ENCODE measurements around the gene JUN. TPM values are rescaled to one million over a fixed set of nuclear protein-coding genes. Genes with fewer than 3 reads are reported as not detected.

JUN gene
- polyA plus RNA-seq, 1 donor (not counting 4 experiments of a cell fraction or from before 2014, with no cell fraction given) = 70.1 TPM

DNA sequence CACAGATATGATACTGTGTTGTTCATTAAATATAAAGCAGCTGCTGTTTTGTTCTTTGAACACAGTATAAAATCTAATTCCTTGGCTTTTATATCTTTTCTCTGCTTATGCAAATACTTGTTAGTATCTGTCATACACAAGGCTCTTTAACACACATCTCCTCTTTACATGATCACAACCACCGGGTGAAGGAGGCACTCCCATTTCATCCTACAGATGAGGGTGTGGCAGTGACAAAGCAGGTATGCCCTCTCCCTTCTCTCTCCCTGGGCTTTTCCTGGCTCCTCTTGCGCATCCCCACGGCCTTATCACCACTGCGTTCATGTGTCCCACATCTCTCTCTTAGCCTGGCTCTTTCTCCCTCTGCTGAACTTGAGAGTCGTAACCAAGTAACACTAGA lies 38.2 kb downstream of the JUN start:
- FAIRE-seq (peak; percentile 74), DNase-seq (ENCODE audit: low read depth, low spot score) (no peak)
- Histone ChIP-seq H3K9me1 (ENCODE audit: control insufficient read depth, extremely low read depth, insufficient read depth, low read length) (no peaks in the 10 kb centered on the region), H3K4me1 (ENCODE audit: control insufficient read depth, extremely low read depth, insufficient read depth, low read length) (peaks cover 23% of the 10 kb centered on the region), H3K4me3 (ENCODE audit: control insufficient read depth in 2 of 3, extremely low read depth in 1 of 3, insufficient read depth in 2 of 3, low read depth in 1 of 3, low read length in 3 of 3) (no peak overlapping the region), H2AFZ (ENCODE audit: control insufficient read depth, low read length) (peak overlapping the region; percentile 44), H4K20me1 (ENCODE audit: control insufficient read depth, extremely low read depth, insufficient read depth, low read length) (no peaks in the 10 kb centered on the region), H3K4me2 (ENCODE audit: control insufficient read depth, extremely low read depth, insufficient read depth, low read depth, low read length) (peak overlapping the region; percentile 41), H3K27me3 (ENCODE audit: control insufficient read depth, extremely low read depth, insufficient read depth, low read length) (no peaks in the 10 kb centered on the region), H3K9me3 (ENCODE audit: control insufficient read depth, low read depth, low read length) (no peaks in the 10 kb centered on the region), H3K9ac (ENCODE audit: control insufficient read depth, extremely low read depth, insufficient read depth, low read length) (no peak overlapping the region), H3K27ac (ENCODE audit: control insufficient read depth, insufficient read depth, low read length) (no peak overlapping the region), H3K36me3 (ENCODE audit: control insufficient read depth in 2 of 2, extremely low read depth in 1 of 2, insufficient read depth in 2 of 2, low read length in 2 of 2) (no peaks in the 10 kb centered on the region), H3K79me2 (ENCODE audit: control insufficient read depth, insufficient read depth, low read length) (no peaks in the 10 kb centered on the region)
- TF ChIP-seq, protein P1, sequence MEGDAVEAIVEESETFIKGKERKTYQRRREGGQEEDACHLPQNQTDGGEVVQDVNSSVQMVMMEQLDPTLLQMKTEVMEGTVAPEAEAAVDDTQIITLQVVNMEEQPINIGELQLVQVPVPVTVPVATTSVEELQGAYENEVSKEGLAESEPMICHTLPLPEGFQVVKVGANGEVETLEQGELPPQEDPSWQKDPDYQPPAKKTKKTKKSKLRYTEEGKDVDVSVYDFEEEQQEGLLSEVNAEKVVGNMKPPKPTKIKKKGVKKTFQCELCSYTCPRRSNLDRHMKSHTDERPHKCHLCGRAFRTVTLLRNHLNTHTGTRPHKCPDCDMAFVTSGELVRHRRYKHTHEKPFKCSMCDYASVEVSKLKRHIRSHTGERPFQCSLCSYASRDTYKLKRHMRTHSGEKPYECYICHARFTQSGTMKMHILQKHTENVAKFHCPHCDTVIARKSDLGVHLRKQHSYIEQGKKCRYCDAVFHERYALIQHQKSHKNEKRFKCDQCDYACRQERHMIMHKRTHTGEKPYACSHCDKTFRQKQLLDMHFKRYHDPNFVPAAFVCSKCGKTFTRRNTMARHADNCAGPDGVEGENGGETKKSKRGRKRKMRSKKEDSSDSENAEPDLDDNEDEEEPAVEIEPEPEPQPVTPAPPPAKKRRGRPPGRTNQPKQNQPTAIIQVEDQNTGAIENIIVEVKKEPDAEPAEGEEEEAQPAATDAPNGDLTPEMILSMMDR (optimal IDR thresholded peaks at IDR 0.05 in 1 of 3, IDR thresholded peaks at IDR 0.05 in 1 of 3, conservative IDR thresholded peaks at IDR 0.05 in 1 of 3; ENCODE audit: extremely low read depth in 1 of 3, insufficient read depth in 2 of 3, low read length in 3 of 3) = no peak
- dilution Hi-C loops (cut with MboI; ENCODE audit: extremely low pct_ligation_motif_present, low sequenced_read_pairs) = no loop called here

DNA sequence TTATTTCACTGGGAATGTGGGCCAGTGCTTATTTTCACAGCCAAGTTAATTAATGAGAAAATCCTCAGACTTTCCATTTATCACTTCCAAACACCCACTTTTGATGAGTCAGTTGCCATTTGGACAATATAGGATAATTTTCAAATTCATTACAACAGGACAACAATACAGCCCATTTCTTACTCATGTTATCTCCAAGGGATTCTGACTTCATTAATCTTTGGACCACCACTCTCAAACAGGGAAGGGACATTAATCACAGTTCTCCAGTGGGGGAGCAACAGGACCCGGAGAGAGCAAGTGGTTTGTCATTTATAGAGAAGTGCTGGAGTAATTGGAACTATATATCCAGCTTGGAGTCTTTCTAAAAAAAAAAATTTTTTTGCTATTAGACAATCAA lies 38.7 kb downstream of the JUN start:
- H3K36me3 ChIP-seq (ENCODE audit: control insufficient read depth in 2 of 2, extremely low read depth in 1 of 2, insufficient read depth in 2 of 2, low read length in 2 of 2) = no peaks in the 10 kb centered on the region
- H3K27me3 ChIP-seq (ENCODE audit: control insufficient read depth, extremely low read depth, insufficient read depth, low read length) = no peaks in the 10 kb centered on the region
- no peak overlapping the region for H3K4me2 ChIP-seq (ENCODE audit: control insufficient read depth, extremely low read depth, insufficient read depth, low read depth, low read length)
- no peaks in the 10 kb centered on the region for H3K9me3 ChIP-seq (ENCODE audit: control insufficient read depth, low read depth, low read length)
- no peaks in the 10 kb centered on the region for H3K79me2 ChIP-seq (ENCODE audit: control insufficient read depth, insufficient read depth, low read length)
- no peak overlapping the region for H3K27ac ChIP-seq (ENCODE audit: control insufficient read depth, insufficient read depth, low read length)
- FAIRE-seq = no peak
- dilution Hi-C loops (cut with MboI; ENCODE audit: extremely low pct_ligation_motif_present, low sequenced_read_pairs) = no loop called here
- H3K9ac ChIP-seq (ENCODE audit: control insufficient read depth, extremely low read depth, insufficient read depth, low read length) = no peak overlapping the region
- DNase-seq (ENCODE audit: low read depth, low spot score) = no peak
- no peak overlapping the region for H3K4me3 ChIP-seq (ENCODE audit: control insufficient read depth in 2 of 3, extremely low read depth in 1 of 3, insufficient read depth in 2 of 3, low read depth in 1 of 3, low read length in 3 of 3)
- H3K4me1 ChIP-seq (ENCODE audit: control insufficient read depth, extremely low read depth, insufficient read depth, low read length) = peaks cover 23% of the 10 kb centered on the region
- no peaks in the 10 kb centered on the region for H4K20me1 ChIP-seq (ENCODE audit: control insufficient read depth, extremely low read depth, insufficient read depth, low read length)
- TF ChIP-seq, protein P1 (optimal IDR thresholded peaks at IDR 0.05 in 1 of 3, IDR thresholded peaks at IDR 0.05 in 1 of 3, conservative IDR thresholded peaks at IDR 0.05 in 1 of 3; ENCODE audit: extremely low read depth in 1 of 3, insufficient read depth in 2 of 3, low read length in 3 of 3) = no peak
- no peak for TF ChIP-seq EZH2 (IDR thresholded peaks at IDR 0.05; ENCODE audit: low read length)
- H2AFZ ChIP-seq (ENCODE audit: control insufficient read depth, low read length) = no peak overlapping the region
- no peaks in the 10 kb centered on the region for H3K9me1 ChIP-seq (ENCODE audit: control insufficient read depth, extremely low read depth, insufficient read depth, low read length)
